Transverse colon (tissue), 4 donors: ENCODE data around the gene CBY1. TPM values are rescaled to one million over a fixed set of nuclear protein-coding genes. Genes with fewer than 3 reads are reported as not detected.
"Not testable (repeated sequence)": the region's sequence is repeated elsewhere in the genome, so short reads cannot be mapped to it uniquely, and the experiment has no call there.

ENCODE experiments used
- DNase-seq: peaks from one replicate; pipeline ENCODE4 v3.0.0-alpha.2; 2019
- H3K27ac ChIP-seq, 4 donors: fragments of 200-600 bp; sonication (generic); 2 replicates each; pipeline ENCODE4 v1.5.1; 2016 to 2018; ENCODE audit warnings: inconsistent platforms in 4 of 4
- H3K27me3 ChIP-seq: fragments of 200-600 bp; sonication (generic); 2 replicates; pipeline ENCODE4 v1.5.1; 2017; ENCODE audit warnings: inconsistent platforms
- H3K36me3 ChIP-seq, 4 donors: fragments of 200-600 bp; sonication (generic); 2 replicates each; pipeline ENCODE4 v1.5.1; 2017 to 2019; ENCODE audit warnings: inconsistent platforms in 4 of 4
- H3K4me1 ChIP-seq, 4 donors: fragments of 200-600 bp; sonication (generic); 2 replicates each; pipeline ENCODE4 v1.5.1; 2017 to 2020; ENCODE audit warnings: inconsistent platforms in 4 of 4
- H3K4me3 ChIP-seq, 4 donors: fragments of 200-600 bp; sonication (generic); 1 replicate in 1 of 4; 2 replicates in 3 of 4; pipeline versions ENCODE4 v1.5.1 to v1.6.1; 2017 to 2019; ENCODE audit warnings: inconsistent platforms in 4 of 4
- H3K9me3 ChIP-seq, 2 donors: fragments of 200-600 bp; sonication (generic); 2 replicates each; pipeline ENCODE4 v1.5.1; 2017 to 2019; ENCODE audit warnings: inconsistent platforms in 2 of 2
- EP300 ChIP-seq: sonication (generic); formaldehyde crosslinking; IDR thresholded peaks from one replicate; pipeline ENCODE4 v1.6.1; 2017; ENCODE audit warnings: antibody characterized with exemption, low read depth
- POLR2A ChIP-seq: fragments of 450-650 bp; IDR thresholded peaks from one replicate; pipeline ENCODE4 v1.6.1; 2016; ENCODE audit warnings: antibody characterized with exemption, mild to moderate bottlenecking, moderate library complexity
- POLR2AphosphoS5 ChIP-seq, 3 donors: sonication (generic); formaldehyde crosslinking; IDR thresholded peaks; one replicate each; pipeline ENCODE4 v1.6.1; 2016; ENCODE audit warnings: antibody characterized with exemption in 3 of 3
- WGBS, 2 donors: methylation state at CpG; one replicate each; pipeline ENCODE4 v1.1.5; 2018; ENCODE audit warnings: low coverage in 1 of 2; 5-methylcytosine and 5-hydroxymethylcytosine counted together
- in situ Hi-C, 4 donors: fragments of 200-750 bp; cut with MboI; loops; one replicate each; pipeline versions ENCODE4 v1.15.0 to v1.15.1; 2017; ENCODE audit warnings: low sequenced_read_pairs in 3 of 4, low pct_ligation_motif_present in 1 of 4, low pct_unique_long_range_greater_than_20kb in 1 of 4
- intact Hi-C: fragments of 100-400 bp; cut with DNase I; formaldehyde crosslinking; loops from one replicate; pipeline ENCODE4 v1.15.1; 2023; ENCODE audit warnings: low total_unique reads
- total RNA-seq, 4 donors: library from RNA; depleted of rRNA; stranded (reverse); fragments of >200 nt; gene quantifications; one replicate each; pipeline ENCODE4 v1.1.0, GENCODE V29; 2016
- TF ChIP-seq, protein P1 (sequence below), 5 experiments: fragments of 200-600 bp in 3 of 5; fragments of 450-650 bp in 2 of 5; sonication (generic) in 3 of 5; IDR thresholded peaks; 1 replicate in 2 of 5; 2 replicates in 3 of 5; pipeline ENCODE4 v1.5.1; 2016 to 2017; ENCODE audit warnings: antibody characterized with exemption in 5 of 5, inconsistent platforms in 3 of 5, mild to moderate bottlenecking in 2 of 5, moderate library complexity in 1 of 5

Gene CBY1
- total RNA-seq, 4 donors from 2014 or later: 15.0 to 19.8 (median 18.9) TPM

DNA sequence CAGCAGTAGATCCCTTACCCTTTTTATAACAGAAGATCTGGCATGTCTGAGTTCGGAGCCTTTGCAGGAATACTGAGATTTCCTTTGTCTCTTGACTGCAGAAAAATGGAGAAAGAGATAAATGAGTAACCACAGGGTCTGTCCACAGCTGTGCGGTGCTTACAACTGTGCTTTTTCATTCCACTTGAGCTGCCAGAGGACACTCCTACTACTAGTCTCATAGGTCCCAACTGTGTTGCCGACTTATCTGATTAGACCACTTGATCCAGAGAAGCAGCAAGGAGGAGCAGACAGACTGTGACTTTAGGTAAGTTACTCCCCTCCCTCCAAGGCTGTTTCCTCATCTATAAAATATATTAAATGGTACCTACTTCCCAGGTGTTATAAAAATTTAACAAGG, 17.7 kb upstream of the CBY1 start:
- DNase-seq: no peak
- Histone ChIP-seq H3K27ac (no peak overlapping the region), H3K4me1 (no peaks in the 10 kb centered on the region), H3K9me3 (no peaks in the 10 kb centered on the region), H3K27me3 (no peaks in the 10 kb centered on the region), H3K4me3 (no peak overlapping the region), H3K36me3 (no peaks in the 10 kb centered on the region)
- 55 to 69% methylated on average over 3 of the region's 3 CpGs for WGBS, 2 donors
- intact Hi-C loops: no loop called here
- TF ChIP-seq POLR2AphosphoS5 (IDR thresholded peaks at IDR 0.05) (no peak), EP300 (no peak), POLR2A (no peak)
- TF ChIP-seq, protein P1, sequence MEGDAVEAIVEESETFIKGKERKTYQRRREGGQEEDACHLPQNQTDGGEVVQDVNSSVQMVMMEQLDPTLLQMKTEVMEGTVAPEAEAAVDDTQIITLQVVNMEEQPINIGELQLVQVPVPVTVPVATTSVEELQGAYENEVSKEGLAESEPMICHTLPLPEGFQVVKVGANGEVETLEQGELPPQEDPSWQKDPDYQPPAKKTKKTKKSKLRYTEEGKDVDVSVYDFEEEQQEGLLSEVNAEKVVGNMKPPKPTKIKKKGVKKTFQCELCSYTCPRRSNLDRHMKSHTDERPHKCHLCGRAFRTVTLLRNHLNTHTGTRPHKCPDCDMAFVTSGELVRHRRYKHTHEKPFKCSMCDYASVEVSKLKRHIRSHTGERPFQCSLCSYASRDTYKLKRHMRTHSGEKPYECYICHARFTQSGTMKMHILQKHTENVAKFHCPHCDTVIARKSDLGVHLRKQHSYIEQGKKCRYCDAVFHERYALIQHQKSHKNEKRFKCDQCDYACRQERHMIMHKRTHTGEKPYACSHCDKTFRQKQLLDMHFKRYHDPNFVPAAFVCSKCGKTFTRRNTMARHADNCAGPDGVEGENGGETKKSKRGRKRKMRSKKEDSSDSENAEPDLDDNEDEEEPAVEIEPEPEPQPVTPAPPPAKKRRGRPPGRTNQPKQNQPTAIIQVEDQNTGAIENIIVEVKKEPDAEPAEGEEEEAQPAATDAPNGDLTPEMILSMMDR (IDR thresholded peaks at IDR 0.05): no peak
- in situ Hi-C loops: no loop called here

DNA sequence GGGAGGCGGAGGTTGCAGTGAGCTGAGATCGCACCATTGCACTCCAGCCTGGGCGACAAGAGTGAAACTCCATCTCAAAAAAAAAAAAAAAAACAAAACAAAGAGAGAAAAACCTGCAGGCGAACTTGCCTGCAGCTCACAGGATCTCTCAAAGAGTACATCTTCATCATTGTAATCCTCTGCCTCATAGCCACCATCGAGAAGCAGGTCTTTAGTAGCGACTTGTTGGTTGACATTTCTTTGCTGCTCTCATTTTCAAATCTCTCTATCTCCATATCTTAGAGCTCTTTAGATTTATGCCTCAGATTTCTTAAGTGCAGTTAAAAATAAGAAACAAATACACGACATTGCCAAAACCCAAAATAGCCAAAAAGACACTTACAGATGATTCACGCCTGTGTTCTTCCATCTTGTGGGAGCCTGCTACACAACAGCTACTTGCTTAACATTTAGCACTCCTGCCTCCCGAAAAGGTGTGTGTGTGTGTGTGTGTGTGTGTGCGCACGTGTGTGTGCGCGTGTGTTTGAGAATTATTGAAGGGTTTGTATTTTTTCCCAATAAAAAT, 14.9 kb upstream of the CBY1 start:
- no peak for DNase-seq
- TF ChIP-seq POLR2AphosphoS5 (IDR thresholded peaks at IDR 0.05): no peak
- no peaks in the 10 kb centered on the region for H3K4me1 ChIP-seq
- in situ Hi-C loops: no loop called here
- no peak overlapping the region for H3K27ac ChIP-seq
- 82 to 93% methylated on average over 11 to 13 of the region's 13 CpGs for WGBS, 2 donors
- no peaks in the 10 kb centered on the region for H3K36me3 ChIP-seq
- no peaks in the 10 kb centered on the region for H3K9me3 ChIP-seq
- H3K4me3 ChIP-seq: no peak overlapping the region
- intact Hi-C loops: no loop called here
- no peaks in the 10 kb centered on the region for H3K27me3 ChIP-seq

DNA sequence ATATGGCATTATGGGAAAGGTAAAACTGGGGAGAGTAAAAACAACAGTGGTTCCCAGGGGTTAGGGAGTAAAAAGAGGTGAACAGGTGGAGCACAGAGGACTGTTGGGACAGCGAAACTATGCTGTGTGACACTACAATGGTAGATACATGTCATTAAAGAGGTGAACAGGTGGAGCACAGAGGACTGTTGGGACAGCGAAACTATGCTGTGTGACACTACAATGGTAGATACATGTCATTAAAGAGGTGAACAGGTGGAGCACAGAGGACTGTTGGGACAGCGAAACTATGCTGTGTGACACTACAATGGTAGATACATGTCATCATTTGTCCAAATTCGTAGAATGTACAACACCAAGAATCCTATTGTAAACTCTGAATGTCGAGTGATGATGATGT, 12.2 kb upstream of the CBY1 start:
- WGBS, 2 donors: 91 to 95% methylated on average over 3 to 5 of the region's 5 CpGs
- intact Hi-C loops, H3K27ac ChIP-seq, in situ Hi-C loops, H3K36me3 ChIP-seq, H3K4me1 ChIP-seq, H3K9me3 ChIP-seq, H3K4me3 ChIP-seq, H3K27me3 ChIP-seq, DNase-seq: not testable (repeated sequence)

DNA sequence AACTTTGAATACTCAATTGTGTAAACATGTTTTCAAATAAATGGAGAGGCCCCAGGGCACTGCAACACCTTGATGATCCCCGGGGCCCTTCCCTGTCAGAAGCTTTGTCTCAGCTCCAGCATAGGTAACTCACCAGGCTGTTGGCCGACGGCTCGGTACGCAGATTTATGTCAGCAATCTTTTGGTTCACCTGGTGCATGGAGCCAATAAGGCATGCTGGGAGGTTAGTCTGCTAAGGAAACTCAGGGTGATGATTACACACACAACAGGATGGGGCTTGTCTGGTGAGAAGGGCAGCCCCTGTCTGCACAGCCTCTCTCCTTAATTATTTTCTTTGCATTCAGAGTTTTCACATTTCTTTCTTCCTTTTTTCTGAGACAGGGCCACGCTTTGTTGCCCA, 11.0 kb upstream of the CBY1 start:
- 80 to 92% methylated on average over 2 to 6 of the region's 6 CpGs for WGBS, 2 donors
- no peak for DNase-seq
- H3K27ac ChIP-seq: no peak overlapping the region
- H3K27me3 ChIP-seq: no peaks in the 10 kb centered on the region
- H3K36me3 ChIP-seq: no peaks in the 10 kb centered on the region
- in situ Hi-C loops: no loop called here
- no peak overlapping the region for H3K4me3 ChIP-seq
- intact Hi-C loops: no loop called here
- H3K9me3 ChIP-seq: no peaks in the 10 kb centered on the region
- TF ChIP-seq POLR2A (no peak), EP300 (no peak), POLR2AphosphoS5 (IDR thresholded peaks at IDR 0.05) (no peak)
- TF ChIP-seq, protein P1 (IDR thresholded peaks at IDR 0.05): no peak
- H3K4me1 ChIP-seq: no peaks in the 10 kb centered on the region

DNA sequence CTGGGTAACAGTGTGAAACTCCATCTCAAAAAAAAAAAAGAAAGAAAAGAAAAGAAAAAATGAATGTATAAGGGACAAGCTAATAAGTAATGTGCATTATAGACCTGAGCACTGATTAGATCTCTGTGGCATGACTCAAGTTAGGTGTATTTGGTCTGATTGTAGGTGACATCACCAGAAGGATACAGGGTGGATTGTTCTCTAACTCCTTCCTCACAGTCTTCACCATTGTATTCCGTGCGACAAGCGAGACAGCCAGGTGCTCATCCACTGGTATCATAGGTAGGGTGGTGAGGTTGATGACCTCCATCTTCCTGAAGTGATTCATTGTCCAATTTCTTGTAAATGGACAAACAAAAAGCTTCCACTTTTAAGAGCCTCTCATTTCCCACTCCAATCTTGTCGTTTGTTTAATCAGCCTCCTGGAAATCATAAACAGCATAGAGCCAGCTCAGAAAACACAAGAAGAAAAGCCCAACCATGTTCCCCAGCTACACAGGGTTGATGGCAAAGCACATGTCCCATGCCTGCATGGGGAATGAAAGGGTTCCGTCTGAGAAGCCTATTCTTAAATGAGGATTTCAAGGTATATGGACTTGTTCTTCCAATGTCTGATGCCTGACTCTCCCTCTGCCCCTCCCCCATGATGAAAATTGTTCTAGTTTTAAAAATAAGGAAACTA, 6.5 kb upstream of the CBY1 start:
- H3K4me1 ChIP-seq: no peaks in the 10 kb centered on the region
- in situ Hi-C loops: no loop called here
- 65 to 75% methylated on average over 4 to 5 of the region's 5 CpGs for WGBS, 2 donors
- H3K9me3 ChIP-seq: no peaks in the 10 kb centered on the region
- H3K4me3 ChIP-seq: no peak overlapping the region
- intact Hi-C loops: no loop called here
- no peaks in the 10 kb centered on the region for H3K27me3 ChIP-seq
- no peaks in the 10 kb centered on the region for H3K36me3 ChIP-seq
- H3K27ac ChIP-seq: no peak overlapping the region
- no peak for DNase-seq
- TF ChIP-seq POLR2A (no peak), EP300 (no peak), POLR2AphosphoS5 (IDR thresholded peaks at IDR 0.05) (no peak)
- TF ChIP-seq, protein P1 (IDR thresholded peaks at IDR 0.05): no peak
